K562 (cell line): Measurements from ENCODE around the gene PCDHA6.

ENCODE experiments used
- DPF2 ChIP-seq: fragments of 450-650 bp; IDR thresholded peaks from 2 replicates; pipeline ENCODE4 v1.6.1; 2016
- GABPB2 ChIP-seq: fragments of 250-450 bp; sonication (Bioruptor Pico); conservative IDR thresholded peaks from 2 replicates; pipeline ENCODE4 v1.5.1; 2021; ENCODE audit warnings: mild to moderate bottlenecking
- MAX ChIP-seq: sonication (generic); formaldehyde crosslinking; IDR thresholded peaks from 2 replicates; pipeline ENCODE4 v1.9.0; 2022; ENCODE audit warnings: mild to moderate bottlenecking, missing genetic modification reagents
- RB1 ChIP-seq: fragments of 450-650 bp; IDR thresholded peaks from 2 replicates; pipeline ENCODE4 v1.6.1; 2017; ENCODE audit warnings: low read depth, mild to moderate bottlenecking
- TCF7L2 ChIP-seq: fragments of 150-350 bp; IDR thresholded peaks from 2 replicates; pipeline ENCODE4 v1.6.1; 2016; ENCODE audit warnings: low read depth, mild to moderate bottlenecking, low read length, moderate library complexity

- TF ChIP-seq RB1: no peak
- TF ChIP-seq GABPB2: no peak
- no peak for TF ChIP-seq DPF2
- no peak for TF ChIP-seq MAX (CRISPR knock-in tag)
- no peak for TF ChIP-seq TCF7L2
Observed at GRCh38 chr5:140800816-140801493, 26.8 kb upstream of the PCDHA6 start, which contains the start of gene PCDHA3.
